ENCODE results near the gene PNPLA4.

DNA sequence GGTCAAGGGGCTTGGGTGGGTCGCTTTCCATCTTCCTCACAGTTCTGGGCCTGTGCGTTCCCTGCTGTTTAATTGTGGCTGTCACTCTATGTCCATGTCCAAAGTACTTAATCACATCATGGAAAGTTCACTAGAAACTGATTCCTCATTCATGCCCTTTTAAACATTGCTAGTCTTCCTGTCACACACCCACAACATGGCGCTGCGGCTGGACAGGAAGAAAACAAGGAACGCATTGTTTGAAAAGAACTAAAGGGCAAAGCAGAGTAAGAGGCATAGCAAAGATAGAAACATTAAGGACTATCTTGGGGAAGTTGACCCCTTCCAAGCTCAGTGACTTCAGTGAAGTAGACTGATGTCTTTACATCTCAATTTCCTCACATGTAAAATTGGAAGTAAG, 18.4 kb downstream of the PNPLA4 start:
- TF ChIP-seq, protein P1, sequence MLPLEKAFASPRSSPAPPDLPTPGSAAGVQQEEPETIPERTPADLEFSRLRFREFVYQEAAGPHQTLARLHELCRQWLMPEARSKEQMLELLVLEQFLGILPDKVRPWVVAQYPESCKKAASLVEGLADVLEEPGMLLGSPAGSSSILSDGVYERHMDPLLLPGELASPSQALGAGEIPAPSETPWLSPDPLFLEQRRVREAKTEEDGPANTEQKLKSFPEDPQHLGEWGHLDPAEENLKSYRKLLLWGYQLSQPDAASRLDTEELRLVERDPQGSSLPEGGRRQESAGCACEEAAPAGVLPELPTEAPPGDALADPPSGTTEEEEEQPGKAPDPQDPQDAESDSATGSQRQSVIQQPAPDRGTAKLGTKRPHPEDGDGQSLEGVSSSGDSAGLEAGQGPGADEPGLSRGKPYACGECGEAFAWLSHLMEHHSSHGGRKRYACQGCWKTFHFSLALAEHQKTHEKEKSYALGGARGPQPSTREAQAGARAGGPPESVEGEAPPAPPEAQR (tag by site-specific recombination; IDR thresholded peaks at IDR 0.05), result no peak
- TF ChIP-seq ZFP37 (tag by site-specific recombination; IDR thresholded peaks at IDR 0.05), result no peak
- no peak for TF ChIP-seq CTCF (tag by site-specific recombination; IDR thresholded peaks at IDR 0.05)
- TF ChIP-seq, protein P2, sequence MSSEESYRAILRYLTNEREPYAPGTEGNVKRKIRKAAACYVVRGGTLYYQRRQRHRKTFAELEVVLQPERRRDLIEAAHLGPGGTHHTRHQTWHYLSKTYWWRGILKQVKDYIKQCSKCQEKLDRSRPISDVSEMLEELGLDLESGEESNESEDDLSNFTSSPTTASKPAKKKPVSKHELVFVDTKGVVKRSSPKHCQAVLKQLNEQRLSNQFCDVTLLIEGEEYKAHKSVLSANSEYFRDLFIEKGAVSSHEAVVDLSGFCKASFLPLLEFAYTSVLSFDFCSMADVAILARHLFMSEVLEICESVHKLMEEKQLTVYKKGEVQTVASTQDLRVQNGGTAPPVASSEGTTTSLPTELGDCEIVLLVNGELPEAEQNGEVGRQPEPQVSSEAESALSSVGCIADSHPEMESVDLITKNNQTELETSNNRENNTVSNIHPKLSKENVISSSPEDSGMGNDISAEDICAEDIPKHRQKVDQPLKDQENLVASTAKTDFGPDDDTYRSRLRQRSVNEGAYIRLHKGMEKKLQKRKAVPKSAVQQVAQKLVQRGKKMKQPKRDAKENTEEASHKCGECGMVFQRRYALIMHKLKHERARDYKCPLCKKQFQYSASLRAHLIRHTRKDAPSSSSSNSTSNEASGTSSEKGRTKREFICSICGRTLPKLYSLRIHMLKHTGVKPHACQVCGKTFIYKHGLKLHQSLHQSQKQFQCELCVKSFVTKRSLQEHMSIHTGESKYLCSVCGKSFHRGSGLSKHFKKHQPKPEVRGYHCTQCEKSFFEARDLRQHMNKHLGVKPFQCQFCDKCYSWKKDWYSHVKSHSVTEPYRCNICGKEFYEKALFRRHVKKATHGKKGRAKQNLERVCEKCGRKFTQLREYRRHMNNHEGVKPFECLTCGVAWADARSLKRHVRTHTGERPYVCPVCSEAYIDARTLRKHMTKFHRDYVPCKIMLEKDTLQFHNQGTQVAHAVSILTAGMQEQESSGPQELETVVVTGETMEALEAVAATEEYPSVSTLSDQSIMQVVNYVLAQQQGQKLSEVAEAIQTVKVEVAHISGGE (tag by site-specific recombination; conservative IDR thresholded peaks at IDR 0.05; ENCODE audit: low read depth), result no peak
- TF ChIP-seq ZNF266 (tag by site-specific recombination; IDR thresholded peaks at IDR 0.05; ENCODE audit: low read depth), result no peak
- no peak for TF ChIP-seq ZNF394 (tag by site-specific recombination; IDR thresholded peaks at IDR 0.05; ENCODE audit: borderline replicate concordance)
- no peak for TF ChIP-seq ZNF624 (tag by site-specific recombination; IDR thresholded peaks at IDR 0.05)
- TF ChIP-seq, protein P3, sequence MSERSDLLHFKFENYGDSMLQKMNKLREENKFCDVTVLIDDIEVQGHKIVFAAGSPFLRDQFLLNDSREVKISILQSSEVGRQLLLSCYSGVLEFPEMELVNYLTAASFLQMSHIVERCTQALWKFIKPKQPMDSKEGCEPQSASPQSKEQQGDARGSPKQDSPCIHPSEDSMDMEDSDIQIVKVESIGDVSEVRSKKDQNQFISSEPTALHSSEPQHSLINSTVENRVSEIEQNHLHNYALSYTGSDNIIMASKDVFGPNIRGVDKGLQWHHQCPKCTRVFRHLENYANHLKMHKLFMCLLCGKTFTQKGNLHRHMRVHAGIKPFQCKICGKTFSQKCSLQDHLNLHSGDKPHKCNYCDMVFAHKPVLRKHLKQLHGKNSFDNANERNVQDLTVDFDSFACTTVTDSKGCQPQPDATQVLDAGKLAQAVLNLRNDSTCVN (tag by site-specific recombination; optimal IDR thresholded peaks at IDR 0.05), result no peak
